ENCODE measurements around the gene TESMIN. TPM values are rescaled to one million over a fixed set of nuclear protein-coding genes. Genes with fewer than 3 reads are reported as not detected.
A peak's percentile ranks its signal among the peaks of the same experiment; 100 is the strongest.

The TESMIN gene
- total RNA-seq, 1 experiment from 2014 or later, result 78.8 TPM

- ATAC-seq, result no peak
- DNase-seq (ENCODE audit: low spot score), result no peak
- TF ChIP-seq, protein P1, sequence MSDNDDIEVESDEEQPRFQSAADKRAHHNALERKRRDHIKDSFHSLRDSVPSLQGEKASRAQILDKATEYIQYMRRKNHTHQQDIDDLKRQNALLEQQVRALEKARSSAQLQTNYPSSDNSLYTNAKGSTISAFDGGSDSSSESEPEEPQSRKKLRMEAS (CRISPR knock-in tag; IDR thresholded peaks at IDR 0.05), result no peak
- TF ChIP-seq, protein P2, sequence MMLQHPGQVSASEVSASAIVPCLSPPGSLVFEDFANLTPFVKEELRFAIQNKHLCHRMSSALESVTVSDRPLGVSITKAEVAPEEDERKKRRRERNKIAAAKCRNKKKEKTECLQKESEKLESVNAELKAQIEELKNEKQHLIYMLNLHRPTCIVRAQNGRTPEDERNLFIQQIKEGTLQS (CRISPR knock-in tag; conservative IDR thresholded peaks at IDR 0.05), result no peak
- TF ChIP-seq CBFB (CRISPR knock-in tag; IDR thresholded peaks at IDR 0.05; ENCODE audit: low read depth) (no peak), ZNF671 (CRISPR knock-in tag; IDR thresholded peaks at IDR 0.05) (no peak), ATF2 (CRISPR knock-in tag; IDR thresholded peaks at IDR 0.05; ENCODE audit: borderline replicate concordance, low read depth) (no peak), ETV6 (CRISPR knock-in tag; IDR thresholded peaks at IDR 0.05) (no peak), HMGXB4 (CRISPR knock-in tag; IDR thresholded peaks at IDR 0.05) (no peak), GTF2I (CRISPR knock-in tag; conservative IDR thresholded peaks at IDR 0.05) (no peak), E2F5 (CRISPR knock-in tag; IDR thresholded peaks at IDR 0.05) (no peak), SMAD3 (CRISPR knock-in tag; IDR thresholded peaks at IDR 0.05; ENCODE audit: borderline replicate concordance) (no peak), JUN (CRISPR knock-in tag; IDR thresholded peaks at IDR 0.05) (no peak), ZNF396 (CRISPR knock-in tag; IDR thresholded peaks at IDR 0.05; ENCODE audit: borderline replicate concordance) (no peak), ELF4 (CRISPR knock-in tag; IDR thresholded peaks at IDR 0.05; ENCODE audit: low read depth) (no peak), ARID4B (CRISPR knock-in tag; IDR thresholded peaks at IDR 0.05; ENCODE audit: borderline replicate concordance) (no peak), ZBTB43 (CRISPR knock-in tag; IDR thresholded peaks at IDR 0.05) (no peak), SOX15 (CRISPR knock-in tag; IDR thresholded peaks at IDR 0.05) (no peak), RELA (CRISPR knock-in tag; IDR thresholded peaks at IDR 0.05; ENCODE audit: borderline replicate concordance) (no peak), NR2C2 (CRISPR knock-in tag; IDR thresholded peaks at IDR 0.05) (no peak)
- TF ChIP-seq, protein P3, sequence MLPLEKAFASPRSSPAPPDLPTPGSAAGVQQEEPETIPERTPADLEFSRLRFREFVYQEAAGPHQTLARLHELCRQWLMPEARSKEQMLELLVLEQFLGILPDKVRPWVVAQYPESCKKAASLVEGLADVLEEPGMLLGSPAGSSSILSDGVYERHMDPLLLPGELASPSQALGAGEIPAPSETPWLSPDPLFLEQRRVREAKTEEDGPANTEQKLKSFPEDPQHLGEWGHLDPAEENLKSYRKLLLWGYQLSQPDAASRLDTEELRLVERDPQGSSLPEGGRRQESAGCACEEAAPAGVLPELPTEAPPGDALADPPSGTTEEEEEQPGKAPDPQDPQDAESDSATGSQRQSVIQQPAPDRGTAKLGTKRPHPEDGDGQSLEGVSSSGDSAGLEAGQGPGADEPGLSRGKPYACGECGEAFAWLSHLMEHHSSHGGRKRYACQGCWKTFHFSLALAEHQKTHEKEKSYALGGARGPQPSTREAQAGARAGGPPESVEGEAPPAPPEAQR (CRISPR knock-in tag; IDR thresholded peaks at IDR 0.05), result no peak
- Mint-ChIP-seq H3K27me3 (ENCODE audit: low read depth) (no peaks in the 10 kb centered on the region), H3K27ac (0 out of 2 replicates have a peak overlapping the region, but pooled peaks have one; percentile 5), H3K4me3 (no peak overlapping the region), H3K36me3 (peaks cover 17% of the 10 kb centered on the region), H3K4me1 (peaks cover 17% of the 10 kb centered on the region), H3K9me3 (no peaks in the 10 kb centered on the region)
- ChIA-PET CTCF (no interaction called here), POLR2A (no interaction called here)
These were observed 4.9 kb upstream of the TESMIN start for GRCh38 chr11:68756171-68756766.
